ENCODE measurements around the gene SLC2A14.

- TF ChIP-seq SPI1 (IDR thresholded peaks at IDR 0.05; ENCODE audit: low read depth, low read length) (no peak), TAF1 (IDR thresholded peaks at IDR 0.05; ENCODE audit: low read depth, low read length) (no peak), POLR2A (IDR thresholded peaks at IDR 0.05; ENCODE audit: low read depth, low read length) (no peak)
Observed at GRCh38 chr12:7793211-7793610, 79.5 kb downstream of the SLC2A14 start.
